Heart left ventricle (tissue), 16 donors: ENCODE data around the gene KHK. TPM values are rescaled to one million over a fixed set of nuclear protein-coding genes. Genes with fewer than 3 reads are reported as not detected.
"Not testable (repeated sequence)": the region's sequence is repeated elsewhere in the genome, so short reads cannot be mapped to it uniquely, and the experiment has no call there.

ENCODE experiments used
- ATAC-seq, 4 donors: fragments of 200-7000 bp; cut with Tn5 transposase; one replicate each; pipeline ENCODE4 v1.9.1; 2020 to 2022; ENCODE audit warnings: moderate library complexity in 4 of 4, mild to moderate bottlenecking in 3 of 4, moderate number of reproducible peaks in 1 of 4
- DNase-seq, 5 donors: peaks; one replicate each; pipeline ENCODE4 v3.0.0-alpha.2; 2020
- H3K27ac ChIP-seq, 12 donors: fragments of 200-600 bp; sonication (generic) in 4 of 12; one replicate each; pipeline versions ENCODE4 v1.5.0 to v1.8.0; 2016 to 2022; ENCODE audit warnings: mild to moderate bottlenecking in 2 of 12
- H3K27me3 ChIP-seq, 9 donors: fragments of 200-600 bp; sonication (generic) in 2 of 9; one replicate each; pipeline versions ENCODE4 v1.5.1 to v1.8.0; 2016 to 2022; ENCODE audit warnings: mild to moderate bottlenecking in 3 of 9
- H3K36me3 ChIP-seq, 9 donors: fragments of 200-600 bp; sonication (generic) in 2 of 9; one replicate each; pipeline versions ENCODE4 v1.5.0 to v1.8.0; 2018 to 2022; ENCODE audit warnings: mild to moderate bottlenecking in 2 of 9
- H3K4me1 ChIP-seq, 12 donors: fragments of 200-600 bp; sonication (generic) in 4 of 12; one replicate each; pipeline versions ENCODE4 v1.5.0 to v1.8.0; 2016 to 2022; ENCODE audit warnings: mild to moderate bottlenecking in 3 of 12
- H3K4me3 ChIP-seq, 12 donors: fragments of 200-600 bp; sonication (generic) in 4 of 12; one replicate each; pipeline versions ENCODE4 v1.5.0 to v1.8.0; 2017 to 2022; ENCODE audit warnings: mild to moderate bottlenecking in 9 of 12, moderate library complexity in 4 of 12
- H3K9me3 ChIP-seq, 12 donors: fragments of 200-600 bp; sonication (generic) in 4 of 12; one replicate each; pipeline versions ENCODE4 v1.5.0 to v1.8.0; 2016 to 2022; ENCODE audit warnings: mild to moderate bottlenecking in 1 of 12
- POLR2A ChIP-seq, 2 donors: fragments of 450-650 bp; IDR thresholded peaks; one replicate each; pipeline ENCODE4 v1.6.1; 2017; ENCODE audit warnings: antibody characterized with exemption in 2 of 2, mild to moderate bottlenecking in 2 of 2, moderate library complexity in 2 of 2
- WGBS, 4 donors: extraction: QIAGEN DNeasy Blood & Tissue Kit in 2 of 4; methylation state at CpG; one replicate each; pipeline versions ENCODE4 v1.1.5 to v1.1.7; 2013 to 2018; 5-methylcytosine and 5-hydroxymethylcytosine counted together
- intact Hi-C, 10 donors: fragments of 100-400 bp; cut with DNase I; formaldehyde crosslinking; loops; one replicate each; pipeline versions ENCODE4 v1.11.1 to v1.14.2; 2022
- polyA plus RNA-seq, 2 donors: library from polyadenylated mRNA; stranded (reverse); fragments of 200-250 nt; gene quantifications; one replicate each; pipeline ENCODE4 v1.2.3, GENCODE V29; 2013
- total RNA-seq, 9 donors: library from RNA; depleted of rRNA in 2 of 9; stranded (reverse); fragments of >200 nt in 2 of 9; fragmentation: NEBNext Ultra II Directional in 3 of 9; extraction: Animal tissue kit (Norgen Biotek cat#: 25700) in 3 of 9; gene quantifications; one replicate each; pipeline versions ENCODE4 v1.1.0 to v1.2.4, GENCODE V29; 2016 to 2023
- TF ChIP-seq, protein P1 (sequence below), 12 donors: fragments of 200-600 bp; sonication (generic) in 4 of 12; IDR thresholded peaks; one replicate each; pipeline versions ENCODE4 v1.5.0 to v1.8.0; 2018 to 2022; ENCODE audit warnings: antibody characterized with exemption in 12 of 12, mild to moderate bottlenecking in 5 of 12
- donor health status: ischemic (EF 13 %, LVEDD 7.1; RV severe dilation, severe dysfunction).
- donor health status: healthy with polysubstance abuse.
- donor health status: DM: no; HTN: yes; CAD: no.
- donor health status: DM: no; HTN: no; CAD: no.
- donor health status: ischemic (EF 25% LVEDD 6.9; RV normal size, moderate dysfunction).
- donor health status: ischemic (EF 25% LVEDD 5.7; RV mildly dilated, moderate dysfunction).
- donor health status: healthy.
- donor health status: DM: yes; HTN: yes; CAD: no.
- donor health status: ischemic (EF 35%, LVEDD 5.7; RV mildly dilated, moderate dysfunction).
- donor health status: nonischemic (EF 11% LVEDD 7.7; RV severe dilation, severe dysfunction).
- donor health status: DM: yes; HTN: yes; CAD: no.
- donor health status: PGD.
- donor health status: ischemic (EF 29% LVEDD 5.4; RV normal size, mild dysfunction).
- donor health status: nonischemic (EF 23%, LVEDD 6.1; RV moderate dilation, normal function).

Gene KHK
- total and polyA plus RNA-seq, 11 donors, result 0.89 to 3.9 (median 1.8) TPM

DNA sequence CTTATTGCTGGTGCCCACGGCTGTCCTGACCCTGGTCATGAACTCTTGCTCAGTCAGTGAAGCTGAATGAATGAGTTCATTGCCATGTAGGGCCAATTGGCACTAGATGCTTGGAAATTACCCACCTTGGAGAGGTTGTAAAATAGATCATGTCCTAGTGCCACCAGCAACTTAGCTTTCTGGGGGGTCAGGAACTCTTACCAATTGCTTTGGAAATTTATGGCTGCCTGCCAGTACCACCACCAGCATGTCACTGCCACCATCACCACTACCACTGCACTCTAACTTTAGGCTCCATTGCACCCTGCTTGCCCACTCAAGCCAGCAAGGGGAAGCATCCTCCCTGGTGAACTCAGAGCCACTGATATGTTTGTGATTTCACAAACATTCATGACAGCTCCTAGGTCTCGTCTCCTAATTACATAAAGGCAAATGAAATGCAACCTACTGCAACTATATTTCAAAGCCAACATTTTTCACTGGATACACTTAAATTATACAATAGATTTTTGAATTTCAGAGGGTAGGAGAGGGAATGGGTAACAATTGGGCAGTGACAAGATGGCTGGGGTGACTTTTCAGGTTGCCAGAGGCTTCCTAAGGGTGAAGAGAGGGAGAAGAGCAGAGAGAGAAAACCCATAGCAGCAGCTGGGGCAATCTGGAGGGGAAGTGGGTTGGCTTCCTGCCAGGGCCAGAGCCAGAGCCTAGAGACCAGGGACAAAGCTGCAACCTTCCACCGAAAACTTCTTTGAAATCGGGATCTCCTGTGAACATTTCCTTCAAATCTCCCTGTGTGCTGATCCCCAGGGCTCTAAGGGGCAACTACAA, 11.6 kb upstream of the KHK start:
- Histone ChIP-seq H3K27me3 (no peaks in the 10 kb centered on the region), H3K27ac (peak overlapping the region in 9 of 12 donors; percentile 41 to 99 (median 96)), H3K4me3 (no peak overlapping the region), H3K36me3 (peaks cover 0 to 5% (median under 1%) of the 10 kb centered on the region in 9 donors), H3K4me1 (peaks cover 1 to 75% (median 39%) of the 10 kb centered on the region in 12 donors), H3K9me3 (no peaks in the 10 kb centered on the region)
- DNase-seq (peak in 4 of 5 donors; percentile 60 to 87 (median 71)), ATAC-seq (no peak)
- 60 to 70% (median 63%) methylated on average over 4 of the region's 4 CpGs for WGBS, 4 donors
- intact Hi-C loops, result loop anchor here in 2 of 10 donors (5.0 kb wide), 2 partner anchors 38 to 43 kb away; partner anchors contain the start of gene TMEM214 (in 1 of the 2)
- no peak for TF ChIP-seq POLR2A (IDR thresholded peaks at IDR 0.05)
- TF ChIP-seq, protein P1, sequence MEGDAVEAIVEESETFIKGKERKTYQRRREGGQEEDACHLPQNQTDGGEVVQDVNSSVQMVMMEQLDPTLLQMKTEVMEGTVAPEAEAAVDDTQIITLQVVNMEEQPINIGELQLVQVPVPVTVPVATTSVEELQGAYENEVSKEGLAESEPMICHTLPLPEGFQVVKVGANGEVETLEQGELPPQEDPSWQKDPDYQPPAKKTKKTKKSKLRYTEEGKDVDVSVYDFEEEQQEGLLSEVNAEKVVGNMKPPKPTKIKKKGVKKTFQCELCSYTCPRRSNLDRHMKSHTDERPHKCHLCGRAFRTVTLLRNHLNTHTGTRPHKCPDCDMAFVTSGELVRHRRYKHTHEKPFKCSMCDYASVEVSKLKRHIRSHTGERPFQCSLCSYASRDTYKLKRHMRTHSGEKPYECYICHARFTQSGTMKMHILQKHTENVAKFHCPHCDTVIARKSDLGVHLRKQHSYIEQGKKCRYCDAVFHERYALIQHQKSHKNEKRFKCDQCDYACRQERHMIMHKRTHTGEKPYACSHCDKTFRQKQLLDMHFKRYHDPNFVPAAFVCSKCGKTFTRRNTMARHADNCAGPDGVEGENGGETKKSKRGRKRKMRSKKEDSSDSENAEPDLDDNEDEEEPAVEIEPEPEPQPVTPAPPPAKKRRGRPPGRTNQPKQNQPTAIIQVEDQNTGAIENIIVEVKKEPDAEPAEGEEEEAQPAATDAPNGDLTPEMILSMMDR (IDR thresholded peaks at IDR 0.05), result no peak

- DNase-seq, H3K36me3 ChIP-seq, H3K4me3 ChIP-seq, H3K27me3 ChIP-seq, ATAC-seq, H3K9me3 ChIP-seq, intact Hi-C loops: not testable (repeated sequence)
- Histone ChIP-seq H3K4me1 (peaks cover 0 to 75% (median 36%) of the 10 kb centered on the region in 12 donors), H3K27ac (peak overlapping the region in 8 of 12 donors; percentile 41 to 99 (median 96))
- 81 to 86% (median 82%) methylated on average over 6 of the region's 6 CpGs for WGBS, 4 donors
These were observed 11.1 kb upstream of the KHK start for GRCh38 chr2:27075566-27075871.

DNA sequence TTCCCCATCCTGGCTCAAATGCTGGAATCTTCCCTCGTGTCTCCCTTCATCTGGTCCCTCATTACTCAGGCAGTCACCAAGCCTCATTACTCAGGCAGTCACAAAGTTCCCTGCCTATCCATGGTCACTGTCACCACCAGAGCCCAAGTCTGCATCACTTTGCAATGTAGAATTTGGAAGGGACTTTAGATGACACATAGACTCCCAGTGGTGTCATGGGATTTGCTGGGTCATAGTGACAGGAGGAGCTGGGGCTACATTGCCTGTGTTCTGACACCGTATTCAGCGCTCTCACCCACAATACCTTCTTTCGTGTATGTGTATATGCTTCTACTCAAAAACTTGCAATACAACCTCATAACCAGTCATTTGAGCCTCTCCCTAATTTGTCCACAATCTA, 10.2 kb upstream of the KHK start:
- TF ChIP-seq, protein P1 (IDR thresholded peaks at IDR 0.05), result no peak
- TF ChIP-seq POLR2A (IDR thresholded peaks at IDR 0.05), result no peak
- H3K27me3 ChIP-seq, result no peaks in the 10 kb centered on the region
- ATAC-seq, result no peak
- no peak for DNase-seq
- intact Hi-C loops, result no loop called here
- no peak overlapping the region for H3K4me3 ChIP-seq
- H3K4me1 ChIP-seq, result peaks cover 0 to 75% (median 36%) of the 10 kb centered on the region in 12 donors
- no peaks in the 10 kb centered on the region for H3K36me3 ChIP-seq
- 79 to 86% (median 83%) methylated on average over 4 of the region's 4 CpGs for WGBS, 4 donors
- peak overlapping the region in 3 of 12 donors; percentile 93 to 97 (median 96) for H3K27ac ChIP-seq
- H3K9me3 ChIP-seq, result no peaks in the 10 kb centered on the region

- Histone ChIP-seq H3K4me1 (peaks cover 0 to 82% (median 41%) of the 10 kb centered on the region in 12 donors), H3K27ac (peak overlapping the region in 4 of 12 donors; percentile 19 to 97 (median 52)), H3K9me3 (no peaks in the 10 kb centered on the region), H3K36me3 (peaks cover 0 to 1% (median 0%) of the 10 kb centered on the region in 9 donors), H3K4me3 (no peak overlapping the region), H3K27me3 (no peaks in the 10 kb centered on the region)
- TF ChIP-seq POLR2A (IDR thresholded peaks at IDR 0.05), result no peak
- TF ChIP-seq, protein P1 (IDR thresholded peaks at IDR 0.05), result no peak
- ATAC-seq (no peak), DNase-seq (no peak)
- intact Hi-C loops, result no loop called here
- 77 to 80% (median 78%) methylated on average over 7 of the region's 7 CpGs for WGBS, 4 donors
These were observed 9.3 kb upstream of the KHK start for GRCh38 chr2:27077231-27077630.
